ENCODE measurements around the gene RASA3. TPM values are rescaled to one million over a fixed set of nuclear protein-coding genes. Genes with fewer than 3 reads are reported as not detected.
"Not testable (repeated sequence)": the region's sequence is repeated elsewhere in the genome, so short reads cannot be mapped to it uniquely, and the experiment has no call there.

The RASA3 gene
- total RNA-seq, 2 experiments from 2014 or later, result 65.6 to 73.9 TPM

- POLR2A ChIA-PET, DNase-seq: not testable (repeated sequence)
- H3K4me1 Mint-ChIP-seq, result peaks cover 40% of the 10 kb centered on the region
Observed at GRCh38 chr13:114133126-114133525, 703 bp upstream of the RASA3 start.

GRCh38 chr13:114131583-114132418 lies 622 bp downstream of the RASA3 start:
- POLR2A ChIA-PET, result interaction anchor here (1.0 to 4.7 kb wide), 9 partner anchors 9 to 66 kb away, joined by 3 to 38 read pairs (median 9); no protein-coding TSS in a partner anchor
- Mint-ChIP-seq H3K4me1 (peaks cover 51% of the 10 kb centered on the region), H3K4me3 (peak overlapping the region; percentile 98), H3K27me3 (peaks cover 8% of the 10 kb centered on the region), H3K27ac (peak overlapping the region; percentile 83), H3K36me3 (peaks cover 7% of the 10 kb centered on the region), H3K9me3 (no peaks in the 10 kb centered on the region)
- ATAC-seq (ENCODE audit: low read depth), result peak; percentile 2
- peak; percentile 63 for DNase-seq

More at GRCh38 chr13:114133126-114133525, 703 bp upstream of the RASA3 start:
- not testable (repeated sequence) for H3K27ac Mint-ChIP-seq; H3K36me3 Mint-ChIP-seq; H3K9me3 Mint-ChIP-seq; H3K4me3 Mint-ChIP-seq; ATAC-seq (ENCODE audit: low read depth)
- peaks cover 13% of the 10 kb centered on the region for H3K27me3 Mint-ChIP-seq

GRCh38 chr13:114130837-114131582 lies 1.4 kb downstream of the RASA3 start:
- peaks cover 59% of the 10 kb centered on the region for H3K4me1 Mint-ChIP-seq
- POLR2A ChIA-PET, result interaction anchor here (1.0 to 4.7 kb wide), 8 partner anchors 9 to 66 kb away, joined by 3 to 38 read pairs (median 14); no protein-coding TSS in a partner anchor

GRCh38 chr13:114130131-114130836 lies 2.1 kb downstream of the RASA3 start:
- Mint-ChIP-seq H3K27ac (peak overlapping the region; percentile 83), H3K4me3 (peak overlapping the region; percentile 98), H3K4me1 (peaks cover 60% of the 10 kb centered on the region), H3K9me3 (peaks cover 2% of the 10 kb centered on the region), H3K27me3 (peaks cover 5% of the 10 kb centered on the region), H3K36me3 (peaks cover 13% of the 10 kb centered on the region)
- POLR2A ChIA-PET, result interaction anchor here (0.9 to 4.7 kb wide), 9 partner anchors 8 to 65 kb away, joined by 3 to 38 read pairs (median 9); no protein-coding TSS in a partner anchor
- ATAC-seq (ENCODE audit: low read depth) (no peak), DNase-seq (no peak)

More at GRCh38 chr13:114130837-114131582, 1.4 kb downstream of the RASA3 start:
- DNase-seq (peak; percentile 71), ATAC-seq (ENCODE audit: low read depth) (peak; percentile 41)
- H3K36me3 Mint-ChIP-seq, result peaks cover 13% of the 10 kb centered on the region
- H3K9me3 Mint-ChIP-seq, result peaks cover 2% of the 10 kb centered on the region
- H3K4me3 Mint-ChIP-seq, result peak overlapping the region; percentile 98
- H3K27ac Mint-ChIP-seq, result peak overlapping the region; percentile 83
- peaks cover 6% of the 10 kb centered on the region for H3K27me3 Mint-ChIP-seq

GRCh38 chr13:114129649-114130062 lies 2.8 kb downstream of the RASA3 start:
- H3K9me3 Mint-ChIP-seq, result peaks cover 4% of the 10 kb centered on the region
- peak overlapping the region; percentile 98 for H3K4me3 Mint-ChIP-seq
- ATAC-seq (ENCODE audit: low read depth) (peak; percentile 10), DNase-seq (no peak)
- peaks cover 4% of the 10 kb centered on the region for H3K27me3 Mint-ChIP-seq
- peak overlapping the region; percentile 83 for H3K27ac Mint-ChIP-seq
- POLR2A ChIA-PET, result interaction anchor here (0.8 to 4.7 kb wide), 8 partner anchors 11 to 64 kb away, joined by 3 to 38 read pairs (median 14); no protein-coding TSS in a partner anchor
- H3K36me3 Mint-ChIP-seq, result peaks cover 20% of the 10 kb centered on the region
- H3K4me1 Mint-ChIP-seq, result peaks cover 65% of the 10 kb centered on the region

GRCh38 chr13:114128624-114129522 lies 3.5 kb downstream of the RASA3 start:
- DNase-seq, result peak; percentile 81
- peaks cover 21% of the 10 kb centered on the region for H3K36me3 Mint-ChIP-seq
- H3K9me3 Mint-ChIP-seq, result peaks cover 4% of the 10 kb centered on the region
- peak overlapping the region; percentile 98 for H3K4me3 Mint-ChIP-seq
- H3K27ac Mint-ChIP-seq, result peak overlapping the region; percentile 83
- peak; percentile 53 for ATAC-seq (ENCODE audit: low read depth)
- H3K4me1 Mint-ChIP-seq, result peaks cover 61% of the 10 kb centered on the region
- H3K27me3 Mint-ChIP-seq, result peaks cover 2% of the 10 kb centered on the region
- POLR2A ChIA-PET, result interaction anchor here (0.8 to 4.7 kb wide), 7 partner anchors 12 to 64 kb away, joined by 3 to 38 read pairs (median 9); no protein-coding TSS in a partner anchor

- DNase-seq, result no peak
- H3K36me3 Mint-ChIP-seq, result peaks cover 21% of the 10 kb centered on the region
Observed at GRCh38 chr13:114128348-114128623, 4.1 kb downstream of the RASA3 start.

GRCh38 chr13:114127473-114128347 lies 4.7 kb downstream of the RASA3 start:
- POLR2A ChIA-PET, result interaction anchor here (1.2 to 4.0 kb wide), 3 partner anchors 13 to 21 kb away, joined by 6 to 24 read pairs (median 6); no protein-coding TSS in a partner anchor
- no peak for DNase-seq
- Mint-ChIP-seq H3K4me1 (peaks cover 65% of the 10 kb centered on the region), H3K4me3 (peak overlapping the region; percentile 98), H3K27me3 (no peaks in the 10 kb centered on the region), H3K27ac (peak overlapping the region; percentile 83), H3K36me3 (peaks cover 21% of the 10 kb centered on the region), H3K9me3 (peaks cover 4% of the 10 kb centered on the region)
- ATAC-seq (ENCODE audit: low read depth), result no peak

More at GRCh38 chr13:114128348-114128623, 4.1 kb downstream of the RASA3 start:
- no peak for ATAC-seq (ENCODE audit: low read depth)
- peak overlapping the region; percentile 83 for H3K27ac Mint-ChIP-seq
- peak overlapping the region; percentile 98 for H3K4me3 Mint-ChIP-seq
- POLR2A ChIA-PET, result interaction anchor here (1.2 to 4.7 kb wide), 3 partner anchors 12 to 20 kb away, joined by 6 to 38 read pairs (median 24); no protein-coding TSS in a partner anchor
- peaks cover 61% of the 10 kb centered on the region for H3K4me1 Mint-ChIP-seq
- no peaks in the 10 kb centered on the region for H3K27me3 Mint-ChIP-seq
- peaks cover 4% of the 10 kb centered on the region for H3K9me3 Mint-ChIP-seq

- H3K4me3 Mint-ChIP-seq, result peak overlapping the region; percentile 28
- DNase-seq, result no peak
- no peak for ATAC-seq (ENCODE audit: low read depth)
Observed at GRCh38 chr13:114126789-114127472, 5.5 kb downstream of the RASA3 start.

GRCh38 chr13:114126086-114126485 lies 6.3 kb downstream of the RASA3 start:
- H3K4me3 Mint-ChIP-seq, result peak overlapping the region; percentile 28
- not testable (repeated sequence) for ATAC-seq (ENCODE audit: low read depth); DNase-seq; H3K9me3 Mint-ChIP-seq; H3K27me3 Mint-ChIP-seq
- peak overlapping the region; percentile 76 for H3K27ac Mint-ChIP-seq
- POLR2A ChIA-PET, result interaction anchor here (1.5 to 2.5 kb wide), 3 partner anchors 15 to 16 kb away, joined by 6 to 9 read pairs (median 6); no protein-coding TSS in a partner anchor
- H3K4me1 Mint-ChIP-seq, result peaks cover 63% of the 10 kb centered on the region
- peaks cover 21% of the 10 kb centered on the region for H3K36me3 Mint-ChIP-seq

More at GRCh38 chr13:114126789-114127472, 5.5 kb downstream of the RASA3 start:
- Mint-ChIP-seq H3K36me3 (peaks cover 21% of the 10 kb centered on the region), H3K9me3 (peaks cover 4% of the 10 kb centered on the region), H3K4me1 (peaks cover 65% of the 10 kb centered on the region), H3K27me3 (no peaks in the 10 kb centered on the region), H3K27ac (peak overlapping the region; percentile 76)
- POLR2A ChIA-PET, result interaction anchor here (1.5 to 2.3 kb wide), 2 partner anchors 16 kb away, joined by 6 to 9 read pairs; no protein-coding TSS in a partner anchor

All from activated naive CD8-positive, alpha-beta T cell treated with anti-CD3 and anti-CD28 coated beads, Interleukin-2, amount 10 ng/mL, durations not matched to agents 7 days and 5 days (primary cell).